ENCODE data around the gene TNIK.

DNA sequence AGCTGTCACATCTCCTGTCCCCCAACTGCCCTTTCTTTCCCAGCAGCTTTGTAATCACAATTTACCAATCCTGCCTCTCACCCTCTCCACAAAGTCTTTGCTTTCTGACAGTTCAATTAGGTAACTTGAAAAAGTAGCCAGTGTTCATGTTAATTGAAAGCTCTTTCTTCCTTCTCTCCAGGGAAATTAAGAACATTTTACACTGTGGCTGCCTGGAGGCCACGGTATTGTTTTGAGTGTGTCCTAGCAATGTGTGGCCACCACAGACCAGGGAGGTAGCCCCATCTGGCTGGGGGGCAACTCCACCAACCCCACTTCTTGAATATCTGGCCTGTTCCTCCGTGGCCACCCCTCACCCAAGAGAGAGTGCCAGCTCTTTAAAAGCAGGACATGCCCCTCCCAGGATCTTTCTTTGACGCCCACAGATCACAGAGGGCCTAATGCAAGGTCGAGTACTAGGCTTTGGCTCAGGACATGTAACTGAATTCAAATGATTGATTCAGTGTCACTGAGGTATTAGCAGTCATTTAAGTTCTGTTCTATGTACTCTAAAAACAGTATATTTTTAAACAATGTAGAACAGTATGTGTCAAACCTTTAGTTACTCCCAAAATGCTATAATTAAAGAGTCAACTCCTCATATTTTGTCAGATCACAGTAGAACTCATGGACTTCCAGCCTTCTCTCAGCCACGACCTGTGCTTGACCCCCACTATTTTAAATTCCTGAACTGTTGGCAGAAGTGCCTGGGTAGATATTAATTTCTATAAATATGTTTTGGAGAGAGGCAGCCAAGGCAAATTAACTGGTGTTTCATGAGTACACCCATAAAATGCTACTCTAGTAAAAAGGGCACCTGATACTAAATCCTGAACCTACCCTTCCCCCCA is 164.5 kb downstream of the TNIK start:
- TF ChIP-seq, protein P1, sequence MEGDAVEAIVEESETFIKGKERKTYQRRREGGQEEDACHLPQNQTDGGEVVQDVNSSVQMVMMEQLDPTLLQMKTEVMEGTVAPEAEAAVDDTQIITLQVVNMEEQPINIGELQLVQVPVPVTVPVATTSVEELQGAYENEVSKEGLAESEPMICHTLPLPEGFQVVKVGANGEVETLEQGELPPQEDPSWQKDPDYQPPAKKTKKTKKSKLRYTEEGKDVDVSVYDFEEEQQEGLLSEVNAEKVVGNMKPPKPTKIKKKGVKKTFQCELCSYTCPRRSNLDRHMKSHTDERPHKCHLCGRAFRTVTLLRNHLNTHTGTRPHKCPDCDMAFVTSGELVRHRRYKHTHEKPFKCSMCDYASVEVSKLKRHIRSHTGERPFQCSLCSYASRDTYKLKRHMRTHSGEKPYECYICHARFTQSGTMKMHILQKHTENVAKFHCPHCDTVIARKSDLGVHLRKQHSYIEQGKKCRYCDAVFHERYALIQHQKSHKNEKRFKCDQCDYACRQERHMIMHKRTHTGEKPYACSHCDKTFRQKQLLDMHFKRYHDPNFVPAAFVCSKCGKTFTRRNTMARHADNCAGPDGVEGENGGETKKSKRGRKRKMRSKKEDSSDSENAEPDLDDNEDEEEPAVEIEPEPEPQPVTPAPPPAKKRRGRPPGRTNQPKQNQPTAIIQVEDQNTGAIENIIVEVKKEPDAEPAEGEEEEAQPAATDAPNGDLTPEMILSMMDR (IDR thresholded peaks at IDR 0.05), result no peak
- no peak for TF ChIP-seq POLR2A (IDR thresholded peaks at IDR 0.05)
